Stimulated activated CD8-positive, alpha-beta memory T cell treated with anti-CD3 and anti-CD28 coated beads, Interleukin-12 subunit alpha, Interleukin-12 subunit beta, amount 100 ng/mL, for 4 hours (primary cell): ENCODE measurements around the gene RSPH9.

ENCODE experiments used
- DNase-seq: peaks from one replicate; pipeline ENCODE4 v3.0.0-alpha.2; 2020; ENCODE audit warnings: low read depth

RSPH9 gene

DNA sequence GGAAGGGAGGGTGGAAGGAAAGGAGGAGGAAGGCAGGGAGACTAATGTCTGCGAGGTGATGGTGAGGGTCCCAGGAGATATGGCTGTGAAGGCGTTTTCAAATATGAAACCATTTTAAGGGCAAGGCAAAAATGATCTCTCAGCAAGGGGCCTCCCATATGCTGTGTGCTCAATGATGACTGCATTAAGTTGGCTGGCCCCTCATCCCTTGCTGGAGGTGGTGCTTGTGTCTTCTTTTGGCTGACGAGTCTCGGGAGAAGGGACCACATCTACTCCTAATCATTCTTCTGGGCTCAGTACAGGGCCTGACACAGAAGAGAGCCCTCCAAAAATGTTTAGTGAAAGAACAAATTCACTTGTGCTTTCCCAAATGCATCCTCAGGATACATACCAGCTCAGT lies 65.7 kb downstream of the RSPH9 start:
- DNase-seq: no peak

DNA sequence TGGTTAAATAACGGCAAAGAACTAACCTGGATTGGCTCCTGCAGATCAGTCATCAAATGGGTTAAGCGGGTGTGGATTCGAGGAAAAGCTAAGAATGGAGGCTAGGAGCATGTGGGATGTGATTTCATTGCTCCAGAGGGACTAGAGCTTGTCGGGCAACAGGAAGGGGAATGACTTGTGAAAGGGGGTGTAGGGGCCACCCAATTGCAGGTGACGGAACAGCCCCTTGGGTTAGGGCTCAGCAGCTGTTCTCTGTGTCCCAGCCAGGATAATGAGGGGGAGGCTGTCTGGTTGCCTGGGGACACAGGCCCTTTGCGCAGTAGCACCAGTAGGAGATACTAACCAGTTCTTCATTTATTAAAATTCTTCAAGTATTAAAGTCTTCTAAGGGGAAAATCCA lies 67.7 kb downstream of the RSPH9 start:
- DNase-seq: no peak

DNA sequence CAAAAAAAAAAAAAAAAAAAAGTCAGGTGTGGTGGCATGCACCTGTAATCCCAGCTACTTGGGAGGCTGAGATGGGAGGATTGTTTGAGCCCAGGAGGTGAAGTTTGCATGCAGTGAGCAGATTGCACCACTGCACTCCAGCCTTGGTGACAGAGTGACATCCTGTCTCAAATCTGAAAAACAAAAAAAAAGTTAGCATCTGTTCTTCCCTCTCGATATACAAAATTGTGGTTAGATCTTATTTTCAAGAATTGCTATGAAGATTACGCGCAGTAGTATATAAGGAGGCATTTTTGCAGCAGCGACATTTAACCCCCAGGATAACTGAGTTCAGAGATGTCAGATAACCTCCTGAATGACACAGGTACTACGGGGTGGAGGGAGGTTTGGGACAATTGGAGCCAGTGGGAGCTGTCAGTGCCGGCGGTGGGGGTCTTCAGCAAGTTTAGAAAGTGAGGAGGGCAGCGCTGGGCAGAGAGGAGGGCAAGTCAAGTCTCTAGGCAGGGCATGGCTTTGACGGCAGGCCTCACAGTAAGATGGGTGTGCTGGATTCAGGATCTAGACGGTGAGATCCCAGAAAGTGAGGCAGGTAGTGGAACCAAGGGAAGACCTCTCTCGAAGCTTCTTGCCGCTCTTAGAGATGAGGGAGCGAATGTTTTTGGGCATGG lies 68.9 kb downstream of the RSPH9 start:
- DNase-seq: no peak

DNA sequence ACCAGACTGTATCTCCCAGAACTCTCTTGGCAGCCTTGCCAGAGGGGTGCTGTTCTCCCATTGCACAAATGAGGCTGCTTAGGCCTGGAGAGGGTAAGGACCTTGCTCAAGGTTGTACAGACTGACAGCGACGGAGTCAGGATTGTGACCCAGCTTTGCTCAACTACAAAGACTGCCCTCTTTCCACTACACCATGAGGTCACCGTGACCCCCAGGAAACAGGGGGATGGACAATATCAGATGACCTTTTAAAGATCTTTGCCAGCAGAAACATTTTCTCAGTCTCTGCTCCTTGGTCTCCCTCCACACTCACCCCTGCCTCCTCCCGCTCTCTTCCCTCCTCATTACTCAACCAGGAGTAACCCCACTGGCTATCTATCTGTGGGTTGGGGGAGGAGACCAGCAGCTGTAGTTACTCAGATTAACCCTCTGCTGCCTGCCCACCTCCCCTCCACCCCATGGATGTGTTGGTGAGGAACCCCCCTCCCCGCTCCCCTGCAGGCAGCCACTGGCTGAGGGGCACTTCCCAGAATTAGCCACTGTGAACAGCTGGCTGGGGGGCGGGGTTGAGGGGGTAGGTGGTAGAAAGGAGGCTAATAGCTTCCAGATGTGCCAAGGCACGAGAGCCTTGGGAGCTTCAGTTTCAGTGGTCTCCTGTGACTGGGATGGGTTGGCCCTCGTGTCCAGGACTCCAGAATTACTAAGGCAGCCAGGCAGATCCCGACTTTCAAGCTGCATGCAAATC lies 69.6 kb downstream of the RSPH9 start:
- DNase-seq: no peak

DNA sequence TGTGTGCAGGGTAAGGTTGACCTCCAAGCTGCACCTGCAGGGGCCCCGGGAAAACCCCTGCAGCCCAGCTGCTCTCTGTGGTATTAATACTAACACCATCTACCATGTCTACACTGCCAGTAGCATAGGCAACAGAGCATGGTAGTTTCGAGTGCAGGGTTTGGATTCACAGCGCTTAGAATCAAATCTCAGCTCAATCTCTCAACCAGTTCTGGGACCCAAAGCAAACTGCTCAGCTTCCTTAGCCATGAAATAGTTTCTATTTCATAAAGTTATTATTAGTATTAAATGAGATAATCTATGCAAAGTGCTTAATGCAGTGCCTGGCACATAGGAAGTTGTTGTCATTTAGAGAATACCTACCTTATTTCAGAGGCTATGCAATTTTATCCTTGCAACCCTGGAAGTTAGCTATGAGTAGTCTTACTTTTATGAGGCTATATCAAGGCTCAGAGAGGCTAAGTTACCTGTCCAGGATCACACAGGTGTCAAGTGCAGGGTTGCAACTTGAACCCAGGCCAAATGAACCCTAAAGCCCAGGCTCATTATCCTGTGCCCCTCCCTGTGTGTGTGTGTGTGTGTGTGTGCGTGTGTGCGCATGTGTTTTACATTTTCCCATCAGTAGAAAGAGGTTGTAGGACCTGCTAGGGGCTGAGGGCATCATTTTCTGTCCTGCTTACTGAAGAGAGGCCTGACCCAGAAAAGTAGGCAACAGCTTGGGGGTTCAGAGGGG lies 70.4 kb downstream of the RSPH9 start:
- DNase-seq: no peak

DNA sequence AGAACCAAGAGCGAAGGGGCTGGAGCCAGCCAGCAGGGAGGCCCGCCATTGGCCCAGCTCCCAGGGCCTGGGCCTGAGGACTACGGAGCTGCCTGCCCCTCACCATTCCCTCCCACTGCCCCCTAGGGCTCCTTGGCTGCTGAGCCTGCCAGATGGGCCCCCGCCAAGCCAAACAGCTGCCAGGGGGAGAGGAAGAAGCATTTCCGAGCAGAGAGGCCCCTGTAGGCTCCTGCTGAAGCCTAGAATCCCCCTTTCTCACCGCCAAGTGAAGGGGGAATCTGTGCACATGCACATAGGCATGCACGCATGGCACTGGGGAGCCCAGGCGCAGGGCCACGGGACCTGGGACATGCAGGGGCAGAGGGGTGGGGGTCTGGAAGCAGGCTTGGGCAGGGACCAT lies 71.3 kb downstream of the RSPH9 start:
- no peak for DNase-seq

DNA sequence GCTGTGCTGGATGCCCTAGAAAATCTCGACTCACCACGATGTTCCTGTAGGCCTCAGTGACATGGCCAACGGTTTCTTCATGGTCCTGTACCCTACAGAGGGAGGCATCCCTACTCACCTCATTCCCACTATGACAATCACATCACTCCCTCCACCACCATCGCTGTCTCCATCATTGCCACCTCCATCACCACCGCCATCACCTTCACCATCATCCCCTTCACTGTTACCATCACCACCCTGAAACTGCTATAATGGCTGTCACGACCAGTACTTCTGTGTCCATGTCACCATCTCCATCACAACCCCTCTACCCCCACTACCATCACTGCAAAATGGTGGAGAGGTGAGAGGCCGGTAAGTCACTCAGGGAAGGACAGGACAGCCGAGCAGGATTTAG lies 72.6 kb downstream of the RSPH9 start:
- no peak for DNase-seq

DNA sequence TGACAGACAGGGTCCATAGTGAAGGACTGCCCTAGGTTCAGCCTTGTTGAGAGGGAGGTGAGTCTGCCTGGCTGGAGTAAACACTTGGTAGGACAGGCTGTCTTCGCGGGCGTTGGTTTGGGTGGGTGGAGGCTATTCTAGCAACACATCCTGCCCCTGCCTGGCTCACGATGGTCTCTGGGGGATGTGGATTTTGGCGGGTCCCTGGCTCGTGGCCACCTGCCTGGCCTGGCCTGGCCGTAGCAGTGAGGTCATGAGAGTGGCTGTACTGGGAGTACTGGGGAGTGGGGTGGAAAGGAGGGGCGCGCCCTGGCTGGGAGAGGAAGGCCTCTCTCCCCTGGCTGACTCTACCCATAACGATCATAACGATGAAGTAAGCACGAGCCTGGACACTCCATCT lies 73.0 kb downstream of the RSPH9 start:
- DNase-seq: no peak

DNA sequence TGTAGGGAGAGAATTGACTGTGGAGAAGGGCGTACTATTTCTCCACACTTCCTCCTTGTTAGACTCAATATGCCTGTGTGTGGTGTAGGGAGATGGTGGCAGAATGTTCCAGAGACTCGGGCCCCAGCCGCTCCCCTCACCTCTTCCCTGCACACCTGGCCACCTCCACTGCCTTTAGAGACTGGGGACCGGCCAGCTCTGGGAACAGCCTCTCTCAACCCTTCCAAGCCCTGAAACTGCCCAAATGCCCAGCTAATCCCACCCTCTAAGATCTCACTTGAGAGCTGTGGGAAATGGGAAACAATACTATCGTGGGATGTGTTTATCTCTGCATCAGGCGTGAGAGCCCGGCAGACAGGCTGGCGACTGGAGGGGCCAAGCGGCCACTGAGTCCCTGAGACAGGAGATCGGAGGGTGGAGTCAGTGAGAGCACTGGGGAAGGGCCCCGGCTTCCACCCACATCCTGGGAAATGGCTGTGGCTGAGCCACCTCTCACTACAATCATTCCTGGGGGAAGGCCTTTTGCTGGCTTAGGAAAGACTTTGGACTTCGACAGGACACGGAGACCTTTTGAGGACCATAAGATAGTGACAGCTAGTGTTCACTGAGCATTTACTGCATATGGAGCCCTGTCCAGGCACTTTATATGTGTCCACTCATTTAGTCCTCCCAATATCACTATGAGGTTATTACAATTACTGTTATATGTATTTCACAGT lies 73.7 kb downstream of the RSPH9 start:
- no peak for DNase-seq

DNA sequence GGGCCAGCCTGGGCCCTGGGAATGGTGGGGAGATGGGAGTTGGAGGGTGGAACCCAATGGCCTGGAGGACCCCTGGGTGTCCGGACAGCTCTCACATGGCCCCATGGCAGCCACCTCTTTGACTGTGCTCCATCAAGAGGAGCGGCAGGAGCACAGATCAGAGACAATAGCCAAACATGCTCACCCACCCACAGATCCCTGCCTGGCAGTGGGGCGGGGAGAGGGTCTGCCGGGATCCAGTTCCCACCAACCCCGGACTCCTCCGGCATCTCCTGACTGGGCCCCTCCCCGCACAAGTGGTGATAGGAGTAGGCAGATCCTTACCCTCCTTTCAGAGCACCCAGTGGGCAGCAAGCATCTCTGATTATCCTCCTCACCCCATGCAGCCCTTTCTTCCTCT lies 74.7 kb downstream of the RSPH9 start:
- DNase-seq: no peak

DNA sequence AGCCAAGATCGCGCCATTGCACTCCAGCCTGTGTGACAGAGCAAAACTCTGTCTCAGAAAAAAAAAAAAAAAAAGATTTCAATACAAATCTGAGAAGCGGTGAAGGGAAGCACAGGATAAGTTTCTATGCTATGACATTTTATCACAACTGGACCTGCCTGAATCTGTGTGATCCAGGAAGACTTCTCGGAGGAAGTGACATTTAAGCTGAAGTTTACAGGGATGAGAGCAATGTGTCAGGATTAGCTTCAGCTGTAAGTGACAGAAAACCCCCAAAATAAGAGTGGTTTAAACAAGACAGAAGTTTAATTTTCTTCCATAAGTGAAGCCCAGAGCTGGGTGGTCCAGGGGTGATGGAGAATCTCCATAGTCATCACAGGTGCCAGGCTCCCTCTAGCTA lies 76.2 kb downstream of the RSPH9 start:
- DNase-seq: no peak
